ENCODE results near the gene PSTPIP2. TPM values are rescaled to one million over a fixed set of nuclear protein-coding genes. Genes with fewer than 3 reads are reported as not detected.
A peak's percentile ranks its signal among the peaks of the same experiment; 100 is the strongest.
"Not testable (repeated sequence)": the region's sequence is repeated elsewhere in the genome, so short reads cannot be mapped to it uniquely, and the experiment has no call there.

Gene PSTPIP2
- polyA plus RNA-seq, 3 donors = 9.1 to 11.7 (median 11.7) TPM

- no peak for DNase-seq (ENCODE audit: extremely low read depth in 1 of 11, low read depth in 9 of 11, low spot score in 4 of 11)
These were observed 899 bp upstream of the PSTPIP2 start for GRCh38 chr18:46072959-46073358.

DNA sequence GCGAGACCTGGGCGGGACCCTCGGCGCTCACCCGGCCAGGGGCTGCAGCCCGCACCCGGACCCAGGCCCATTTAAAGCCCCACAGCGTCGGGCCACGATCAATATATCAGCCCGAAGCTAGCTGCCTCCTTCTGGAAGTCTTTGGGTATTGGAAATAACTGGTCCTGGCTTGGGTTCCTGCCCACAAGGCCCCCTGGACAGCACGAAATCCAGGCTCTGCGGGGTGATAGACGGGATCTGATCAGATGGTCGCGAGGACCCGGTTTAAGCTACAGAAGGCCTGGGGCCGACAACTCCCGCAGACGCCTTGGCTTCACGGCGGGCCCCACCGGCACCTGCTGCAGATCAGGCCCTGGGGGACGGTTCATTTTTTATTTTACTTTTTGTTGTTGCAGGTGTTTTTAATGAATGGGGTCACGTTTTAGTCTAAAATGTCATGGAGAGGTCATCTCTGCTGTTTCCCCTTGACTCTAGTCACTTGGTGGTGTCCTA lies 362 bp upstream of the PSTPIP2 start:
- DNase-seq (ENCODE audit: extremely low read depth in 1 of 11, low read depth in 9 of 11, low spot score in 4 of 11) = no peak

- DNase-seq (ENCODE audit: extremely low read depth in 1 of 11, low read depth in 9 of 11, low spot score in 4 of 11) = no peak
These were observed 1.0 kb downstream of the PSTPIP2 start for GRCh38 chr18:46070815-46071652.

DNA sequence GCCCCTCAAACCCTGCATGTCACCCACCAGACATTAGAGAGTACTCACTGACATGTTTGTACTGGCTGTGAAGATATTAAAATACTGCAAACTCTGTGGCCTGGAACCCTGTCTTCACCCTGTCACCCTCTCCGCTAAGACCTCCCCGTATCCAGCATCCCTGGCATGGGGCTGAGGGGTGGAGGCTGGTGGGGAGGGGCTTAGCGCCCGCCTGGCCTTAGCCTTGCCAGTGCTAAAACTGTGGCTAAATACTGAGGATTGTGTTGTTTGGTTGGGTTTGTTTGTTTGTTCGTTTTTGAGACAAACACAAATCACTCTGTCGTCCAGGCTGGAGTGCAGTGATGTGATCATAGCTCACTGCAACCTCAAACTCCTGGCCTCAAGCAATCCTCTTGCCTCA lies 1.8 kb downstream of the PSTPIP2 start:
- DNase-seq (ENCODE audit: extremely low read depth in 1 of 11, low read depth in 9 of 11, low spot score in 4 of 11) = no peak

GRCh38 chr18:46069524-46069923 lies 2.5 kb downstream of the PSTPIP2 start:
- DNase-seq (ENCODE audit: extremely low read depth in 1 of 11, low read depth in 9 of 11, low spot score in 4 of 11) = no peak

GRCh38 chr18:46068763-46069162 lies 3.3 kb downstream of the PSTPIP2 start:
- DNase-seq (ENCODE audit: extremely low read depth in 1 of 11, low read depth in 9 of 11, low spot score in 4 of 11) = no peak

DNA sequence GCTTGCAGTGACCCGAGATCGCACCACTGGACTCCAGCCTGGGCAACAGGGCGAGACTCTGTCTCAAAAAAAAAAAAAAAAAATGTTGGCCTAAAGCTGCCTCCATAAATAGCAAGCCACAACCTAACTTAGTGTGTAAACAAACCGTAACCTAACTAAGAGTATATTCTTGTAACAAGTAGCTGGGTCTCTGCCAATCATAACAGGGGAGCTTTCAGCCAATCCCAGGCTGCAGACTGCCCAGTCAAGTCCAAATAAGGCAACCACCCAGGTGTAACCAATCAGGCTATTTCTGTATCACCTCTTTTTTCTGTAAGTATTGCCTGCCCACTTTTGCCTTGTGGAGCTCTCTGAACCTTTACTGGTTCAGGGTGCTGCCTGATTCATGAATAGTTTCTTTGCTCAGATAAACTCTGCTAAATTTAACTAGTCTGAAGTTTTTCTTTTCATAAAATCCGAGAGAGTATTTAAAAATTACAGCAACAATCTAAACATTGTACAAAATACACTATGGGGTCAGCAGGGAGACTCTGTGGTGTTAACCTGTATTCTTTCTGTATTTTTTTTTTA lies 4.5 kb downstream of the PSTPIP2 start:
- no peak for DNase-seq (ENCODE audit: extremely low read depth in 1 of 11, low read depth in 9 of 11, low spot score in 4 of 11)

GRCh38 chr18:46062781-46063180 lies 9.3 kb downstream of the PSTPIP2 start:
- no peak for DNase-seq (ENCODE audit: extremely low read depth in 1 of 11, low read depth in 9 of 11, low spot score in 4 of 11)

DNA sequence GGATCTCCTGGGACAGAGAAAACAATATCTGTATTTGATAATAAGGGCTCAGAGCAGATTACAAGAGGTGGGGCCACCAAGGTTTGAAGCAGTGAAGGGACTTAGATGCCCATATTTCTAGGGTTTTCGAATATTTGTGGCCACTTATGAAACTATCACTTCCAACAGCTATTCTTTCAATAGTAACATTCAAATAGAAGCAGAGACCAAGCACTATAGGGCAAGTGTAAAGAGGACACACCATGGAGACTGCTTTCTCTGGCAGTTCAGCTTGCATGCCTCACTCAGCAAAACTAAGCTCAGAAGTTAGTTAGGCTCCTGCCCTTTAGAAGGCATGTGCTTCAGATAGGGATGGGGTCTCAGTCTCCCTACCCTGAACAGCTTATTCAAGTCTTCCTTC lies 10.3 kb downstream of the PSTPIP2 start:
- DNase-seq (ENCODE audit: extremely low read depth in 1 of 11, low read depth in 9 of 11, low spot score in 4 of 11) = no peak

GRCh38 chr18:46061387-46061786 lies 10.7 kb downstream of the PSTPIP2 start:
- DNase-seq (ENCODE audit: extremely low read depth in 1 of 11, low read depth in 9 of 11, low spot score in 4 of 11) = no peak

- DNase-seq (ENCODE audit: extremely low read depth in 1 of 11, low read depth in 9 of 11, low spot score in 4 of 11) = no peak
These were observed 11.7 kb downstream of the PSTPIP2 start for GRCh38 chr18:46060359-46060841.

GRCh38 chr18:46055838-46056230 lies 16.2 kb downstream of the PSTPIP2 start:
- DNase-seq (ENCODE audit: extremely low read depth in 1 of 11, low read depth in 9 of 11, low spot score in 4 of 11) = no peak

GRCh38 chr18:46054956-46055837 lies 16.9 kb downstream of the PSTPIP2 start:
- no peak for DNase-seq (ENCODE audit: extremely low read depth in 1 of 11, low read depth in 9 of 11, low spot score in 4 of 11)

DNA sequence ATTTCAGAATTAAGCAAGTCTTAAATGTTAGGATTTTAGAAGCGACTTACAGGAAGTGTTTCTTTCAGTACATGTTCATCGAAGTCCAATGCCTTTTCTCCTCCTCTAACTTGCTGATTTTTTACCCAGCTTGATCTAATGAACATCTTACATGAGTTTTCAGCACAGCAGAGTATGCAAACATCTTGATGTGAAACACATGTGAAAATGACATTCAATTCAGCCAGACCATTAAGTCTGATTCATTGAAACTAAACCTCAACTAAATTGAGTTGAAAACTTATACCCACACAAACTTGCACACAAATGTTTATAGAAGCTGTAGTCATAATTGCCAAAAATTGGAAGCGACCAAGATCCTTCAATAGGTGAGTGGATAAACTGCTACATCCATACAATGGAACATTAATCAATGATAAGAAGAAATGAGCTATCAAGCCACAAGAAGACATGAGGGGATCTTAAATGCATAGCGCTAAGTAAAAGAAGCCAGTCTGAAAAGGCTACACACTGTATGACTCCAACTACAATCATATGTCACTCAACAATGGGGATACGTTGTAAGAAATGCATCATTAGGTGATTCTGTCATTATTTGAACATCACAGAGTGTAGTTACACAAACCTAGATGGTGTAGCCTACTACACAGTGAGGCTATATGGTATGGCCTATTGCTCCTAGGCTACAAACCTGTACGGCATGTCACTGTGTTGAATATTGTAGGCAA lies 18.5 kb downstream of the PSTPIP2 start:
- DNase-seq (ENCODE audit: extremely low read depth in 1 of 11, low read depth in 9 of 11, low spot score in 4 of 11) = no peak

GRCh38 chr18:46051731-46052461 lies 20.2 kb downstream of the PSTPIP2 start:
- DNase-seq (ENCODE audit: extremely low read depth in 1 of 11, low read depth in 9 of 11, low spot score in 4 of 11) = peak in 1 of 11 donors; percentile 34

- DNase-seq (ENCODE audit: extremely low read depth in 1 of 11, low read depth in 9 of 11, low spot score in 4 of 11) = no peak
These were observed 21.8 kb downstream of the PSTPIP2 start for GRCh38 chr18:46050268-46050667.

DNA sequence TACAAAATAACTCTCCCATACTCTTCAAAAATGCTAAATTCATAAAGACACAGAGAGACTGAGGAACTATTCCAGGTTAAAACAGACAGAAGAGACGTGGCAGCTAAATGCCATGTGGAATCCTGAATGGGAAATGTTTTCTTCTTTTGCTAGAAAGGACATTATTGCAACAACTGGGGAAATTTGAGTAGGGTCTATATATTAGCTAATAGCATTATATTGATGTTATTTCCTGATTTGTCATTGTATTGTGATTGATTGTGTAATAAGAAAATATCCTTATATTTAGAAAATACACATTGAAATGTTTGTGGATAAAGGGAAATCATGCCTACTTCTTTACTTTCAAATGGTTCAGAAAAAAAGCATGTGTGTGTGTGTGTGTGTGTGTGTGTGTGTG lies 23.4 kb downstream of the PSTPIP2 start:
- DNase-seq (ENCODE audit: extremely low read depth in 1 of 11, low read depth in 9 of 11, low spot score in 4 of 11) = no peak

DNA sequence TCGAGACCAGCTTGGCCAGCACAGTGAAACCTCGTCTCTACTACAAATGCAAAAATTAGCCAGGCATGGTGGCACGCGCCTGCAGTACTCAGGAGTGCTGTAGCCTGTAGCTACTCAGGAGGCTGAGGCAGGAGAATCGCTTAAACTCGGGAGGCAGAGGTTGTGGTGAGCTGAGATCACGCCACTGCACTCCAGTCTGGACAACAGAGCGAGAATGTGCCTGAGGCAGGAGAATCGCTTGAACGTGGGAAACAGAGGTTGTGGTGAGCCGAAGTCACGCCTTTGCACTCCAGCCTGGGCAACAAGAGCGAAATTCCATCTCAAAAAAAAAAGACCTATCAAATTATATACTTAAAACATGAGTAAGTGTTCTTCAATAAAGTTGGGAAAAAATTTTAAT lies 24.7 kb downstream of the PSTPIP2 start:
- not testable (repeated sequence) for DNase-seq (ENCODE audit: extremely low read depth in 1 of 11, low read depth in 9 of 11, low spot score in 4 of 11)
